Sigmoid colon (tissue), 4 donors: ENCODE results near the gene STX3.

Experiments used
- CTCF ChIP-seq, 4 experiments: fragments of 450-650 bp in 3 of 4; fragments of 200-600 bp in 1 of 4; IDR thresholded peaks; one replicate each; pipeline ENCODE4 v1.5.1; 2016 to 2019; ENCODE audit warnings: antibody characterized with exemption in 4 of 4, mild to moderate bottlenecking in 3 of 4, moderate library complexity in 2 of 4
- POLR2A ChIP-seq, 2 donors: fragments of 450-650 bp; IDR thresholded peaks; one replicate each; pipeline ENCODE4 v1.6.1; 2016; ENCODE audit warnings: antibody characterized with exemption in 2 of 2, mild to moderate bottlenecking in 2 of 2, moderate library complexity in 2 of 2
- POLR2AphosphoS5 ChIP-seq, 4 donors: sonication (generic); formaldehyde crosslinking; IDR thresholded peaks; one replicate each; pipeline ENCODE4 v1.6.1; 2017; ENCODE audit warnings: antibody characterized with exemption in 4 of 4

GRCh38 chr11:59802639-59803176 is 47.5 kb downstream of the STX3 start:
- TF ChIP-seq CTCF (IDR thresholded peaks at IDR 0.05) (peak; percentile 25 to 72 (median 54)), POLR2A (IDR thresholded peaks at IDR 0.05) (no peak), POLR2AphosphoS5 (IDR thresholded peaks at IDR 0.05) (peak in 1 of 4 donors; percentile 9)
